Glomerular visceral epithelial cell (primary cell): ENCODE measurements around the gene CYTH3.
"Not testable (repeated sequence)": the region's sequence is repeated elsewhere in the genome, so short reads cannot be mapped to it uniquely, and the experiment has no call there.

Source experiments
- DNase-seq: peaks from one replicate; pipeline ENCODE4 v3.0.0-alpha.2; 2016; ENCODE audit errors: extremely low spot score

Gene CYTH3, protein sequence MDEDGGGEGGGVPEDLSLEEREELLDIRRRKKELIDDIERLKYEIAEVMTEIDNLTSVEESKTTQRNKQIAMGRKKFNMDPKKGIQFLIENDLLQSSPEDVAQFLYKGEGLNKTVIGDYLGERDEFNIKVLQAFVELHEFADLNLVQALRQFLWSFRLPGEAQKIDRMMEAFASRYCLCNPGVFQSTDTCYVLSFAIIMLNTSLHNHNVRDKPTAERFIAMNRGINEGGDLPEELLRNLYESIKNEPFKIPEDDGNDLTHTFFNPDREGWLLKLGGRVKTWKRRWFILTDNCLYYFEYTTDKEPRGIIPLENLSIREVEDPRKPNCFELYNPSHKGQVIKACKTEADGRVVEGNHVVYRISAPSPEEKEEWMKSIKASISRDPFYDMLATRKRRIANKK

DNA sequence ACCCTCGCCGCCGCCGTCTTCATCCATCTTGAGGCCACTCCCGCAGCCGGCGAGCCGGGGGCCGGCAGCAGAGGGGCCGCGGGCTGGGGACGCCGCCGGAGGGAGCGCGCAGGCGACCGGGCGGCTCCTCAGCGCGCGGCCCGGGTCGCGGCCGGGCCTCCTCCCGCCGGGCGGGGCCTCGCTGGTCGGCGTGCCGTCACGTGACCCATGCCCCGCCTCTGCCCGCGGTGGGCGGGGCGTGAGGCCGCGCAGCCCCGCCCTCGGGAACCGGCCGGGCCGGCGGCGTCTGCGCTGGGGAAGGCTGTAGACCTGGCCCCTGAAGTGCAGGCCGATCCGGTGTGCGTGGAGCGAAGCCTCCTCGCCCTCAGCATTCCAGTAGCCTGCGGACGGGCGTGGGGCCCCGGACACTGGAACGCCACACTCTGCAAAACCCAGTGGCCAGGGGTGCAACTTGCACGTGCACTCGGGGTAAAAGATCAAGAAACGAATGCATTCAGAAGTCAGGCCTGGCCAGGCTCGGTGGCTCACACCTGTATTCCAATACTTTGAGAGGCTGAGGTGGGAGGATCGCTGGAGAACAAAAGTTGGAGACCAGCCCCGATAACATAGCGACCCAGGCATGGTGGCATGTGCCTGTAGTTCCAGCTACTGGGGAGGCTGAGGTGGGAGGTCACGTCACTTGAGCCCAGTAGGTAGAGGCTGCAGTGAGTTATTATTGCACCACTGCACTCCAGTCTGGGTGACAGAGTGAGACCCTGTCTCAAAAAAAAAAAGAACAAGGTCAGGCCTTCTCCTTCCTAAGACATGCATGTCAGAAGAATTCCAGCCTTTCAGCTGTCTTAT is at the start of gene CYTH3:
Gene CYTH3, minus strand, starts transcription at position 144 of the 843 bp plus-strand sequence. Its CDS starts 117 bp downstream, at position 27.
- DNase-seq: peak; percentile 84

DNA sequence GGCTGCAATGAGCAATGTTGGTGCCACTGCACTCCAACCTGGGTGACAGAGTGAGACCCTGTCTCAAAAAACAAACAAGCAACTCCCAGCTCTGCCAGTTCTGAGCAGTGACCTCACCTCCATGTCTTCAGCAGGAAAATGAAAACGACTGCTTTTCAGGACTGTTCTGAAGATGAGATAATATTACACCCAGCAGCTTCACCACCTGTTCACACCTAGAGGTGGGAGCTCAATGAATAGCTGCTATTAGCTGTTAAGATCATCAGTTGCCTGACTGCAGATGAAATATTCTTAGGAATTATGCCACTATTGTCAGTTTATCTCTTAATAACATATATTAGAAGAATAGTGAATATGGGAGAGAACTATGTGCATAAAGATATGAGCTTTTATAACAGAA is 48.4 kb upstream of the CYTH3 start:
- no peak for DNase-seq

DNA sequence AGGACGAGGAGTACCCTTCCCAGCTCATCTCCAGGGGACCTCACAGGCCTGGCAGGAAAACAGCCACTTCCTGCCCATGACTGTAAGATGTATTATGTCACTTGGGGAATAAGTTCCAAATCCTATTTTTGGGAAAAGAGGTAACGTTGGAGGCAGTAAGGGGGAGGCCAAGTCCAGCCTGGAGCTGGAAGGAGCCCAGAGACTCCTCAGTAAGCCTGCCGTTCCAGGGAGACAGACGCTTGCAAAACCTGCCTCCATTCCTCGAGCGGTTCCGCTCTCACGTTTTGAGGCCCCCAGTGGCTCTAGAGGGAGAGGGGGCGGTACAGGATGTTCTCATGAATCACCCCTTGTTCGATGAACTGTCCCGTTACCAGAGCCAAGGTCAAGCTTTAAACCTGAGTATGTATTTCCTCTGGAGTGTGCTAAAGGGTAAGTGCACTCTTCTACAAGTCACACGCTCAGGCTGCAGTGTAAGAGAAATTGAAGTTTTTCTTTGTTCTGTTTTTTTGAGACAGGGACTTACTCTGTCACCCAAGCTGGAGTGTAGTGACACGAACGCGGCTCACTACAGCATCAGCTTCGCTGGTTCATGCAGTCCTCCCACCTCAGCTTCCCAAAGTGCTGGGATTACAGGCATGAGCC is 45.5 kb upstream of the CYTH3 start:
- DNase-seq: peak; percentile 66

DNA sequence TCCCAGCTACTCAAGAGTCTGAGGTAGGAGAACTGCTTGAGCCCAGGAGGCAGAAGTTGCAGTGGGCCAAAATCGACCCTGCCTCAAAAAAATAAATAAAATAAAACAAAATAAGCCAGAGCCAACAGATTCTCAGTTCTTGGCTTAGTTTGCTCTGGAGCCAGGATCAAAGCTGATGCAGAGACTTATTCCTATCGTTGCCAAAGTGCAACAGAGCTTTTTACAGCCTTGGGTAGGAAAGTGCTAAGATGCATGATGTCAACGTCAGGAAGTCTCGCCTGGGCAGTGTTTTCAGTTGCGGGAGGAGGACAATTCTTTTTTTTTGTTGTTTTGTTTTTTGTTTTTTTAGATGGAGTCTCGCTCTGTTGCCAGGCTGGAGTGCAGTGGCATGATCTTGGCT is 43.8 kb upstream of the CYTH3 start:
- no peak for DNase-seq

DNA sequence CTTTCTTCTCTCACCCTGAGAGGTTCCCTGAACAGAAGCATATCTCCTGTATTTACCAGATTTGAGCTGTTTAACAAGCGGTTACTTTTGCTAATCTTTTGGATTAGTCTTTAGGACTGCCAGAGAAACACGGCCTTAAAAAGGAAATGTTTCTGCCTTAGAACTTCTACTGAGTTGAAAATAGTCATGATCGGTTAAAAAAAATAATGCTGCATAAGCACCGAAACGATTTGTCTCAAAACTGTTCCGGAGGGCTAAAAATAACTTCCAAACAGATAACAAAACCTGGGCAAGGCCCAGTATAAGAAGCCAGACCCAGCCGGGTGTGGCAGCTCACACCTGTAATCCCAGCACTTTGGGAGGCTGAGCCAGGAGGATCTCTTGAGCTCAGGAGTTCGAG is 43.3 kb upstream of the CYTH3 start:
- DNase-seq: no peak

DNA sequence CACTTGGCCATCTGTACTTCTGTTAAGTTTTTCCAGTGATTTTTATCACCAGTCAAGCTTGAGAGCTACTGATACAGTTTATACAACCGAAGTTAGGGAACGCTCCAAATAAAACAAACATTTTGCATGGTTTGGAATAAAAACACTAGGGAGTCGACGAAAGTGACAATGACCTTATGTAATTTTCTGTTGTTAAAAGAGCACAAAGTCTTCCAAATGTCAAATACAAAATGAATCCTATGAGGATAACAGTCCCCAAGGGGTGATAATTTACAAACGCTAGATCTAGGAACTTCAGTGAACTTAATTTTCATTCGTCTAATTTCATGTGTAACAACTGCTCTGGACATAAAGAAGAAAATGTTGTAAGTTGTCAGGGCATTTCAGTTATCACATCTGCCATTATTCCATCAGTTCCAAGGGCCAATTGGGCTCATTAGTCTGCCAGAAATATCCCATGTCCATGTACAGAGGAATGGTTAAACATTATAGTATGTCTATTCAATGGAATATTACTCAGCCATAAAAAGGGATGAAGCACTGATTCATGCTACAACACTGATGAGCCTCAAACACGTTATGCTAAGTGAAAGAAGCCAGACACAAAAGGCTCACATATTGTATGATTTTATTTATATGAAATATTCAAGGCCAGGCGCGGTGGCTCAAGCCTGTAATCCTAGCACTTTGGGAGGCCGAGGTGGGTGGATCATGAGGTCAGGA is 38.0 kb upstream of the CYTH3 start:
- DNase-seq: no peak

DNA sequence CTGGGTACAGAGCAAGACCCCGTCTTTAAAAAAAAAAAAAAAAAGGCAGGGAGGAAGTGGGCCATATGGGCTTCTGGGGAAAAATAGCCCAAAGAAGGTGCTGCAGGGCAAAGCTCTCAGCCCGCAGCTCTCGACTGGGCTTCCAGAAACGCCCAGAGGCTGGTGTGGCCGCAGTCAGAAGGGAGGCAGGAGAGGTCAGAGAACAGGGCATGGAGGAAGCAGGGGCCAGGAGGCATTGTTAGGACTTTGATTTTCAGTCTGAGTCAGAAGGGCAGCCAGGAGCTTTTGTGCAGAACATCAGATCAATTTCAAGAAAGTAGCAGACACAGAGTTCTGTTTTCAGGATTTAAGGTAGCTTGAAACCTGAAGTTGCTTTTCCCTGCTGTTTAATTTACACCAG is 35.3 kb upstream of the CYTH3 start:
- no peak for DNase-seq

DNA sequence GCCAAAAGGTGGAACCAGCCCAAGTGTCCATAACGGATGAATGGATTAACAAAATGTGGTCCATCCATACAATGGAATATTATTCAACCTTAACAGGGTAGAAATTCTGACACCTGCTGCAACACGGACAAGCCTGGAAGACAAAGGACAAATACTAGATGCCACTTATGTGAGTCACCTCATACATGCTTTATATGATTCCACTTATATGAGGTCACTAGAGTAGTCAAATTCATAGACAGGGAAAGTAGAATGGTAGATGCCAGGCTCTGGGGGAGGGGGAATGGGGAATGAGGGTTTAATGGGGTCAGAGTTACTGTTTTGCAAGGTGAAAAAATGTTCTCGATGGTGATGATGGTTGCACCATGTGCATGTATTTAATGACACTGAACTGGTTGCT is 34.0 kb upstream of the CYTH3 start:
- DNase-seq: peak; percentile 90

DNA sequence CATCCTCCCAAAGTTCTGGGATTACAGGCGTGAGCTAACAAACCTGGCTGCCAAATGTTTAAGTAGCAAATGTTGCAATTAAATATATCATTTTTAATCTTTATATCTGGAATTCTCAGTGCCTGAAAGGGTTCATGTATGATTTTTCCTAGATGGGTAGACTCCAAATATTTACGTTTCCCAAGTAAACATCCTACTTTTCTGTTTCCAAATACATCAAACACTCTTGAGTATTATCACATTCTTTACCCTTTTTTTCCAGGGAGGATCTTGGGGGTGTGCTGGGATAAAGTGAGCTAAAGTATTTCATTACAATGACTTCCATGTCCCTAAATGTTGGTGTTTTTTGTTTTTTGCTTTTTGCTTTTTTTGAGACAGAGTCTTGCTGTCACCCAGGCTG is 32.9 kb upstream of the CYTH3 start:
- DNase-seq: no peak

DNA sequence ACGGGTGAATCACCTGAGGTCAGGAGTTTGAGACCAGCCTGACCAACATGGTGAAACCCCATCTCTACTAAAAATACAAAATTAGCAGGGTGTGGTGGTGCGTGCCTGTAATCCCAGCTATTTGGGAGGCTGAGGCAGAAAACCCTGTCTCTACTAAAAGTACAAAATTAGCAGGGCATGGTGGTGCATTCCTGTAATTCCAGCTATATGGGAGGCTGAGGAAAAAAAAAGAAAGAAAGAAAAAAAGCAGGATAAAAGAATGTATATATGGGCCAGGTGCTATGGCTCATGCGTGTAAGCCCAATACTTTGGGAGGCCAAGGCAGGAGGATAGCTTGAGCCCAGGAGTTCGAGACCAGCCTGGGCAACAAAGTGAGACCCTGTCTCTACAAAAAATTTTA is 29.0 kb upstream of the CYTH3 start:
- DNase-seq: not testable (repeated sequence)

DNA sequence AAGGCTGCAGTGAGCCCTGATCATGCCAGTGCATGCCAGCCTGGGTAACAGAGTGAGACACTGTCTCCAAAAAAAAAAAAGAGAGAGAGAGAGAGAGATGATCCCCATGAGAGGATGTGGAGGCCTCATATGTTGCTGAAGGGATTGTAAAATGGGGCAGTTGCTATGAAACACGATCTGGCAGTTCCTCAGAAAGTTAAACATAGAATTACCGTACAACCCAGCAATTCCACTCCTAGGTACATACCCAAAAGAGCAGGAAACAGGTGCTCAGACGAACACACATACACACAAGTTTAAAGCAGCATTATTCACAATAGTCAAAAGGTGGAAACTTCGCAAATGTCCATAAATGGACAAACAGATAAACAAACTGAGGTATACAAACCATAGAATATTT is 27.4 kb upstream of the CYTH3 start:
- no peak for DNase-seq

DNA sequence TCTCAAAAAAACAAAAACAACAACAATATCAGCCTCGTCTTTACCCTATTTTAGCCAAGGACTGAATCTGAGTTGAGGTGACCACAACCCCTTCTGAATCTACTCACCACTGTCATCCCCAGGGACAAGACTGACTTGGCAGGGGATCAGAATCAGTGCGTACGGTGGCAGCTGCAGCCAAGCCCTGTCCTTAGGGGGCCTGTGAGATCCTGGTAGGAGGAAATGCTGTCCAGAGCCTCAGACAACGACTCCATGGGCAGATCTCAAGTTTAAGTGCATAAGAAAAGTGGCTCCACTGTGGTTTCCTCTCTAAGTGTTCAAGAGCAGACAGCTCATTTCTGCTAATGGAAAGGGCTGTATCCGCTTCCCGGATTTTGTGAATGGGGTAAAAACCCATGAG is 22.4 kb upstream of the CYTH3 start:
- no peak for DNase-seq

DNA sequence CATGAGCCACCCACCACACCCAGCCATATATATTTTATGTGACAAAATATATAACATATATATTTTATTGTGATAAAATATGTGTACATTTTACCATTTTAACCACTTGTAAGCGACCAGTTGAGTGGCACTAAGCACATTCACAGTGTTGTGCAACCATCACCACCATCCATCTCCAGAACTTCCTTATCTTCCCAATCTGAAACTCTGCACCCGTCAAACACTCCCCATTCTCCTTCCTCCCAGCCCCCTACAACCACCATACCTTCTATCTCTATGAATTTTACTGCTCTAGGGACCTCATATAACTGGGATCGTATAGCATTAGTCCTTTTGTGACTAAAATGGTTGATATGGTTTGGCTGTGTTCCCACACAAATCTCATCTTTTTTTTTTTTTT is 20.8 kb upstream of the CYTH3 start:
- no peak for DNase-seq

DNA sequence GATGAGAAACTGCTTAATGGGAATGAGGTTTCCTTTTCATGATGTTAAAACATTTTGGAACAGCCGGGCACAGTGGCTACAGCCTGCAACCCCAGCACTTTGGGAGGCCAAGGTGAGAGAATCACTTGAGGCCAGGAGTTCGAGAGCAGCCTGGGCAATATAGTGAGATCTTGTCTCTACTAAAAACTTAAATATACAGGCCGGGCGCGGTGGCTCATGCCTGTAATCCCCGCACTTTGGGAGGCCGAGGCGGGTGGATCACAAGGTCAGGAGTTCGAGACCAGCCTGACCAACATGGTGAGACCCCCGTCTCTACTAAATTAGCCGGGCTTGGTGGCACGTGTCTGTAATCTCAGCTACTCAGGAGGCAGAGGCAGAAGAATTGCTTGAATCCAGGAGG is 19.5 kb upstream of the CYTH3 start:
- not testable (repeated sequence) for DNase-seq

DNA sequence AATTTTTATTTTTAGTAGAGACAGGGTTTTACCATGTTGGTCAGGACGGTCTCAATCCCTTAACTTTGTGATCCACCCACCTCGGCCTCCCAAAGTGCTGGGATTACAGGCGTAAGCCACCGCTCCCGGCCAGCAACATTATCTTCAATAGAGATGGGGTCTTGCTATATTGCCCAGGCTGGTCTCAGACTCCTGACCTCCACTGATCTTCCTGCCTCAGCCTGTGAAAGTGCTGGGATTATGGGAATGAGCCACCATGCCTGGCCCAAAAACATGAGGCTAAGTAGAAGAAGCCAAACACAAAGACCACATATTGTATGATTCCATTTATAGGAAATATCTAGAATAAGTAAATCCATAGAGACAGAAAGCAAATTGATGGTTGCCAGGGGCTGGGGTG is 19.1 kb upstream of the CYTH3 start:
- no peak for DNase-seq

DNA sequence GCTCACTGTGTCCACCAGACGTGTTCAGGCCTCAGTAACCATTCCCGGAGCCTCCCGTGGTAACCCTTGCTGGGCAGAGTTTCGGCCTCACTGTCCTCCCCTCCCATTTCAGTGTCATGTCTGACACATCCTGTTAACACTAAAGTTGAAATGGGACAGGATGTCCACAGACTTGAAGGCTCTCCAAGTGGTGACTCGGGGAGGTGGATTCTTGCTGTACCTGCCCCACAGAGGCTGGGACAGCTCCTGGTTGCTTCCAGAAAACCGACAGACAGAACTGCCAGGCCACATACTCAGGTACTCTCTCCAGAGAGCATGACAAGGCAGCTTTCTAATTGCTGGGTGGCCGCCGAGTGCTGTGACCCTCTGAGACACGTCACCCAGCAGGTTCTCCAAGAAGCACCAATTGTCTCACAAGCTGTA is 17.9 kb upstream of the CYTH3 start:
- DNase-seq: peak; percentile 28

DNA sequence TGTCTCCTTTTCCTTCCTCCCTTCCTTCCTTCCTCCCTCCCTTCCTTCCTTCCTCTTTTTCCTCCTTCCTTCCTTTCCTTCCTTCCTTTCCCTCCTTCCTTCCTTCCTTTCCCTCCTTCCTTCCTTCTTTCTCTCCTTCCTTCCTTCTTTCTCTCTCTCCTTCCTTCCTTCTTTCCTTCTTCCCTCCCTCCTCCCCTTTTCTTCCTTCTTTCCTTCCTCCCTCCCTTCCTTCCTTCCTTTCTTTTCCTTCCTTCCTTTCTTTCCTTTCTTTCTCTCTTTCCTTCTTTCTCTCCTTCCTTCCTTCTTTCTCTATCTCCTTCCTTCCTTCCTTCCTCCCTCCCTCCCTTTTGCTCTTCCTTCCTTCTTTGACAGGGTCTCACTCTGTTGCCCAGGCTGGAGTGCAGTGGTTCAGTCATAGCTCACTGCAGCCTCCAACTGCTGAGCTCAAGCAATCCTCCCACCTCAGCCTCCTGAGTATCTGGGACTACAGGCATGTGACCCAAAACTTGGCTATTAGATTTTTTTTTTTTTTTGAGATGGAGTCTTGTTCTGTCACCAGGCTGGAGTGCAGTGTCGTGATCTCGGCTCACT is 15.9 kb upstream of the CYTH3 start:
- no peak for DNase-seq

DNA sequence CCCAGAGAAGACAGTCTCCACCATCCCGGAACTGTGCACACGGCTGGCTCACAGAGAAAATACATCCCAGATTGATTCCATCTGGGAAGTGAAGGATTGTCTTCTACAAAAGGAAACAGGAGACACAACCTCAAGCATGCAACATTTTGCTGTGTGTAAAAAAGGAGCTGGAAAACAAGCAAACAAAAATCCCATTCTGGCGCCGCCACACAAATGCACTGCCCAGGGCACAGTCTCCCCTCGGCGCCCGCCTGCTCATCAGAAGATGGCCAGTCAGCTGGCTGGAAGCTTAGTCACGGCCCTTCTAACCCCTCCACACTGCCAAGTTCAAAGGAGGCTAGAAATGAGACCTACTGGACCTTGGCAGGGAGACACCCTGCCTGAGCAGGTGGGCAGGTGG is 14.1 kb upstream of the CYTH3 start:
- DNase-seq: no peak

DNA sequence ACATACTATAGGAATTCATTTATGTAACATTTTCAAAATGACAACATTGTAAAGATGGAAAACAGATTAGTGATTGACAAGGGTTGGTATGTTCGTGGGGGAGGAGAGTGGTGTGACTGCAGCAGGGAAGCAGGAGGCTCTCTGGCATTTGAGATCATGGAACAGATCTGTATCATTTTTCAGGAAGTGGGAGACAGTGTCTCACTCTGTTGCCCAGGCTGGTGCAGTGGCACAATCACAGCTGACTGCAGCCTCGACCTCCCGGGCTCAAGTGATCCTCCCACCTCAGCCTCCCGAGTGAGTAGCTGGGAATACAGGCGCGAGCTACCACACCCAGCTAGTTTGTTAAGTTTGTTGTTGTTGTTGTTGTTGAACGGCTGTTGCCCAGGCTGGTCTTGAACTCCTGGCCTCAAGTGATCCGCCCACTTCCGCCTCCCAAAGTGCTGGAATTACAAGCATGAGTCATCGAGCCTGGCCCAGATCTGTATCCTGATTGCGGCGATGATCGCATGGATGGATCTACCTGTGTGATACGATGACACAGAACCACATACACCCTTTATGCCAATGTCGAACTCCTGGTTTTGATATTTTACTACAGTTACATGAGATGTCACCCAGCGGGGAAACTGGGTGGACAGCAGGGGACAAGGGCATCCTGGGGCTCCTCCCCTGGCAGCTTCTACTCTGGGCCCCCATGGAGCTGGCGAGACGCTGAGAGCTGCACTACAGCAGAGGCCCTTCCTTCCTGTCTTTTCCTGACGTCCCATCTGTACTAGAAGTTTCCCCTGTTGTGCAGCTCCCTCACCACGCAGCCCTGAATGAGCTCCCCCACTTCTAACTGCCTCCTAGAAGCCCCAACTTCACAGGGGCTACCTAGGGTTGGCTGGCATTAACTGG is 12.3 kb upstream of the CYTH3 start:
- peak; percentile 15 for DNase-seq

DNA sequence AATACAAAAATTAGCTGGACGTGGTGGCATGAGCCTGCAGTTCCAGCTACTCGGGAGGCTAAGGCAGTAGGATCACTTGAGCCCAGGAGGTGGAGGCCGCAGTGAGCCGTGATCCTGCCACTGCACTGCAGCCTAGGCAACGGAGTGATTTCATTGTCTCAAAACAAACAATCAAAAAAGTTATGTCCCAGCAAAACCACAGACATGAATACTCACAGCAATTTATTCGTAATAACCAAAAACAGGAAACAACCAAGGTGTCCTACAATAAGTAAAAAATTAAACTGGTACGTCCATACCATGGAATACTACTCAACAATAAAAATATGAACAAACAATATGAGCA is 11.6 kb upstream of the CYTH3 start:
- peak; percentile 62 for DNase-seq
